GM12891 (cell line): ENCODE measurements around the gene DPP4.

Experiments
- PAX5 ChIP-seq: IDR thresholded peaks from 2 replicates; pipeline ENCODE4 v1.6.1; 2011; ENCODE audit warnings: low read length, moderate library complexity, mild to moderate bottlenecking; ENCODE audit not compliant: insufficient read depth, severe bottlenecking
- POLR2A ChIP-seq: IDR thresholded peaks from 2 replicates; pipeline ENCODE4 v1.6.1; 2011; ENCODE audit warnings: low read depth, low read length, control low read depth
- POLR2AphosphoS5 ChIP-seq: IDR thresholded peaks from 2 replicates; pipeline ENCODE4 v1.6.1; 2011; ENCODE audit warnings: low read depth, low read length, control low read depth

- TF ChIP-seq PAX5 (no peak), POLR2A (no peak), POLR2AphosphoS5 (no peak)
Measured at GRCh38 chr2:161990741-161991140, 83.3 kb downstream of the DPP4 start.
